Fibroblast of gingiva (primary cell): ENCODE results near the gene DIPK2A.
A peak's percentile ranks its signal among the peaks of the same experiment; 100 is the strongest.

Experiments used
- DNase-seq: peaks from one replicate; pipeline ENCODE4 v3.0.0-alpha.2; 2011; ENCODE audit warnings: low read depth

The DIPK2A gene

GRCh38 chr3:143971359-143972154 lies at the start of gene DIPK2A:
TSS of gene DIPK2A (plus strand) at chr3:143971823. CDS start at chr3:143972333, 510 bp downstream.
- peak; percentile 97 for DNase-seq

- DNase-seq = no peak
These were observed 46.9 kb upstream of the DIPK2A start for GRCh38 chr3:143924522-143925285.

GRCh38 chr3:143928056-143928455 lies 43.6 kb upstream of the DIPK2A start:
- no peak for DNase-seq

- no peak for DNase-seq
These were observed 42.9 kb upstream of the DIPK2A start for GRCh38 chr3:143928541-143929255.

GRCh38 chr3:143934791-143935190 lies 36.8 kb upstream of the DIPK2A start:
- DNase-seq = no peak

GRCh38 chr3:143935678-143936077 lies 35.9 kb upstream of the DIPK2A start:
- no peak for DNase-seq

GRCh38 chr3:143950810-143951209 lies 20.8 kb upstream of the DIPK2A start:
- DNase-seq = no peak

- peak; percentile 29 for DNase-seq
These were observed 20.2 kb upstream of the DIPK2A start for GRCh38 chr3:143951351-143951971.

- DNase-seq = no peak
These were observed 19.0 kb upstream of the DIPK2A start for GRCh38 chr3:143952569-143953072.

GRCh38 chr3:143955113-143955512 lies 16.5 kb upstream of the DIPK2A start:
- no peak for DNase-seq

- DNase-seq = no peak
These were observed 14.8 kb upstream of the DIPK2A start for GRCh38 chr3:143956838-143957237.

- no peak for DNase-seq
These were observed 14.2 kb upstream of the DIPK2A start for GRCh38 chr3:143957453-143957852.

- no peak for DNase-seq
These were observed 12.7 kb upstream of the DIPK2A start for GRCh38 chr3:143958966-143959365.

- DNase-seq = no peak
These were observed 10.3 kb upstream of the DIPK2A start for GRCh38 chr3:143961342-143961741.

GRCh38 chr3:143963946-143964345 lies 7.7 kb upstream of the DIPK2A start:
- peak; percentile 29 for DNase-seq

- peak; percentile 52 for DNase-seq
These were observed 757 bp upstream of the DIPK2A start for GRCh38 chr3:143970773-143971358.

GRCh38 chr3:143972155-143972504 lies 507 bp downstream of the DIPK2A start:
- DNase-seq = no peak

GRCh38 chr3:143972505-143973258 lies 1.1 kb downstream of the DIPK2A start:
- peak; percentile 72 for DNase-seq

- DNase-seq = peak; percentile 81
These were observed 1.8 kb downstream of the DIPK2A start for GRCh38 chr3:143973259-143974021.
